COR-L47 (cell line): Measurements from ENCODE around the gene CTTNBP2.

Experiments used
- DNase-seq: peaks from one replicate; lab custom pipeline; 2025; lab: John Stamatoyannopoulos, UW

Gene CTTNBP2, protein sequence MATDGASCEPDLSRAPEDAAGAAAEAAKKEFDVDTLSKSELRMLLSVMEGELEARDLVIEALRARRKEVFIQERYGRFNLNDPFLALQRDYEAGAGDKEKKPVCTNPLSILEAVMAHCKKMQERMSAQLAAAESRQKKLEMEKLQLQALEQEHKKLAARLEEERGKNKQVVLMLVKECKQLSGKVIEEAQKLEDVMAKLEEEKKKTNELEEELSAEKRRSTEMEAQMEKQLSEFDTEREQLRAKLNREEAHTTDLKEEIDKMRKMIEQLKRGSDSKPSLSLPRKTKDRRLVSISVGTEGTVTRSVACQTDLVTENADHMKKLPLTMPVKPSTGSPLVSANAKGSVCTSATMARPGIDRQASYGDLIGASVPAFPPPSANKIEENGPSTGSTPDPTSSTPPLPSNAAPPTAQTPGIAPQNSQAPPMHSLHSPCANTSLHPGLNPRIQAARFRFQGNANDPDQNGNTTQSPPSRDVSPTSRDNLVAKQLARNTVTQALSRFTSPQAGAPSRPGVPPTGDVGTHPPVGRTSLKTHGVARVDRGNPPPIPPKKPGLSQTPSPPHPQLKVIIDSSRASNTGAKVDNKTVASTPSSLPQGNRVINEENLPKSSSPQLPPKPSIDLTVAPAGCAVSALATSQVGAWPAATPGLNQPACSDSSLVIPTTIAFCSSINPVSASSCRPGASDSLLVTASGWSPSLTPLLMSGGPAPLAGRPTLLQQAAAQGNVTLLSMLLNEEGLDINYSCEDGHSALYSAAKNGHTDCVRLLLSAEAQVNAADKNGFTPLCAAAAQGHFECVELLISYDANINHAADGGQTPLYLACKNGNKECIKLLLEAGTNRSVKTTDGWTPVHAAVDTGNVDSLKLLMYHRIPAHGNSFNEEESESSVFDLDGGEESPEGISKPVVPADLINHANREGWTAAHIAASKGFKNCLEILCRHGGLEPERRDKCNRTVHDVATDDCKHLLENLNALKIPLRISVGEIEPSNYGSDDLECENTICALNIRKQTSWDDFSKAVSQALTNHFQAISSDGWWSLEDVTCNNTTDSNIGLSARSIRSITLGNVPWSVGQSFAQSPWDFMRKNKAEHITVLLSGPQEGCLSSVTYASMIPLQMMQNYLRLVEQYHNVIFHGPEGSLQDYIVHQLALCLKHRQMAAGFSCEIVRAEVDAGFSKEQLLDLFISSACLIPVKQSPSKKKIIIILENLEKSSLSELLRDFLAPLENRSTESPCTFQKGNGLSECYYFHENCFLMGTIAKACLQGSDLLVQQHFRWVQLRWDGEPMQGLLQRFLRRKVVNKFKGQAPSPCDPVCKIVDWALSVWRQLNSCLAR (N-terminal part only)

DNA sequence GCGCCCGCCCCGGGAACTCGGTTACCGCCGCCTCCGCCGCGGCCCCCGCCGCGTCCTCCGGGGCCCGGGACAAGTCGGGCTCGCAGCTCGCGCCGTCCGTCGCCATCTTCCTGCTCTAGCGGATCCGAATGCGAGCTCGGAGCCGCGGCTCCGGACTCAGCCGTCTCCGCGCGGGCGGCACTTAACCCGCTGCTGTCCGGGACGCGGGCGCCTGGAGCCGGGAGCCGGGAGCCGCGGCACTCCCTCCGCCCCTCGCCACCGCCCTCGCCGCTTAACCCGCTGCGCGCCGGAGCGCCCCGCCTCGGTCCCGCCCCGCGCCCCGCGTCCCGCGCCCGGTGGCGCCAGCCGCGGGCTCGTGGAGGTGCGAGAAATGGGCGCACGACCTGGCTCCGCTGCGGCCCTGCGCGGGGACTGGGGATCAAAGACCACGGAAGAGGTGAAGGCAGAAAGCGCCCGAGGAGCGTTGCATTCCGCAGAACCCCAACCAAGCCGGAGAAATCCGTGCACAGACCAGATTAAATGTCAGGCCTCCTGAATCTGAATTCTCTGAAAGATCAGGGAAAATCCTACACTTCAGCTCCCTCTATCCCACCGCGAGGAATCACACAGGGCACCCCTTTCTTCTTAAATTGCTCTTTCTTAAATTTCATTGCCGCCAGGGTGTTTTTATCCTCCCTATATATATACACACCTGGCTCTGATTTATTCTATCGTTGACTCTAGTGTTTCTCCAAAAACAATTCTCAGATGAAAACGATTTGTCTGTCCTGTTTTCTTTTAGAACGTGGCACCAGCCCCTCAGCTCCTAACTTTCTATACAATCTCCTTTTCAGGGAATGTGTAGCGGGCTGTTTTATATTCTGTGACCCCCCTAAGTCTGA, at the start of gene CTTNBP2:
Gene CTTNBP2, minus strand, starts transcription at position 132 of the 881 bp plus-strand sequence. Its CDS starts 26 bp downstream, at position 106.
- peak; percentile 15 for DNase-seq

- no peak for DNase-seq
Observed at GRCh38 chr7:117916309-117916708, 43.1 kb upstream of the CTTNBP2 start.

DNA sequence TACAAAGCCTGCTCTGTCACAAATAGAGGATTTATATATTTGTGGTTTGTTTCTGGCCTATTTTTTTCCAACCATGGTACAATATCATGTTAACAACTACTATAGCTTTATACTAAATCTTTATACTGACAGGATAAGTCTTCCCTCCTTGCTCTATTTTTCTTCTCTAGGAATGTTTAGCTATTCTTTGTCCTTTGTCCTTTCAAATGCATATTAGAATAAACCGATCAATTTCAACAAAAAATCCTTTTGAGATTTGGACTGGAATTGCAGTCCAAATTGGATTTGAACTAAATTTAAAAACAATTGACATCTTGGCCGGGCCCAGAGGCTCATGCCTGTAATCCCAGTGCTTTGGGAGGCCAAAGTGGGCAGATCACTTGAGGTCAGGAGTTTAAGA, 39.2 kb upstream of the CTTNBP2 start:
- no peak for DNase-seq

DNA sequence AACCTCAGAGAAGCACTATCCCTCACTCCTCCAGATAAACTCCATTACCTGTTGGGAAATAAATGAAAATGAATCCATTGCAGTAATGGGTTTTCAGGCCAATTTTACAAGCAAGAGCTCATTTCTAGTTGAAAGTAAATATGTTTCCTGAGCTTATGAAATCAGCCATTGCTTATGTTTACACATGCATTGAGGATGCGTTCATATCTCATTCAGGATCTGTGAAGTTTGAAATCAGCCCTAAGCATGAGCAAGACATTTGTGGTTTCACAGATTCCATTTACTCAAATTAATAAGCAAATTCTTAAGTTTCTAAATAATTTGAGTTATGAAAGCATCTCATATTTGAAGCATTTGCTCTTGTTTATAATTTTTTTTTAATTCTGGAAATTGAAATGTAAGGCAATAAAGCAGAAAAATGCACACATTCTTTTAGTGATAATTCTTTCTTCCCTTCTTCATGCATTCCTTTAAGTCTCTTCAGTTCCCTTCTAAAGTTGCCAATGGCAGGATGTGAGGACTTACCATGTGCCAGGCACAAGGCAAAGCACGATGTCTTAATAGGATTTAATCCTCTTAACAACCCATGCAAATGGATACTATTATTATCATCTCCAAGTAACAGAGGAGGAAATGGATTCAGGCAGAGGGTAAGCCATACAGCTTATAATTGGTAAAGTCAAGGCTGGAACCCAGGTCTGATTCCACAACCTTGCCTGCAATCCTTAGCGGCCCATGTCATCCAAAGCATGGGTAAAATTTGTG, 35.0 kb upstream of the CTTNBP2 start:
- no peak for DNase-seq

DNA sequence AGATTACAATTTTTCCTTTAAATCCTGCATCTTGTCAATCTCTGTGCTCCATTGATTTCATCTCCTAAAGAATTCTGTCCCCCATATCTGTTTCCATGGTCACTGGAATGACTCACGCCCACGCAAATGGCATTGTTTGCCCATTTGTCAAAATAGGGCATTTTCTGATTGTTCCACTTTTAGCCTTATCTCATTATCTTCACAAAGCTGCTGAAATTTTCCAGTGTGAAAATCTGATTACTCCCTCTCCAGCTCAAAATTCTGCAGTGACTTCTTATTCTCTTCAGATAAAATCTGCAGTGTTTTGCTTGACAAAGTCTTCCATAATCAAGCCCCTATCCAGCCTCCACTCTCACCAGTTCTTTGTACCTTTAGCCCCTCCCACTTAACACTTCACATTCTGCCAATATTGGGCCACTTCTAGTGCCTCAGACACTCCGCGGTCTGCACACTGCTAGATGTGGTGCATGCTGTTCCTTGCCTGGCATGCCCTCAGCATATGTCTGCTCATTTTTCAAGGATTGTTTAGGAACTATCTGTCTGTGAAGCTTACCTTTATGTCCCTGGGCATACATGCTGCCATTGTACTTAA, 33.9 kb upstream of the CTTNBP2 start:
- DNase-seq: no peak

DNA sequence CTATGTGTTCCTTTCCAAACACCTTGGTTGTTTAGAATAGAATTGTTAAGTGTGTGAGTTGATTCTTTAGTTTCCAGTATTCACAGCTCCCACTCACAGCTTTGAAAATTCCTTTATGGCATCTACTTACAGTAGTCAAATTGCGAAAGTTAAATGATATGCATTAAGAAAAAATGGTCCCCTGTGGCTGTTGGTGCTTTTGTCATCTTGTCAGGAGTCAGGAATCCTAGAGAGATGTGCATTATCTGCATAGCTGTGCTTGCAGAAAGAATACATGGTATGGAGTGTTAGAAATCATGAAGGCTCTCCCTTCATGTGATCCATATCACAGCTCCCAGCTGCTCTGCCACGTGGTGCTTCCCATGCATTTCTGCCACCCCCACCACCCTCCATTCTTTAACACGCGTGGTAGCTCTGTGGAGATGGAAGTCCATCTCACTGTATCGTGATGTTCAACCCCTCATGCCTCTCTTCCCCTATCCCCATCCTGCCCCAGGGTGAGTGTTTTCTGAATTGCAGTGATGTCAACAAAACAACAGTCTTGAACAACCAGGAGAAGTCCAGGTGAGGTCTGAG, 29.2 kb upstream of the CTTNBP2 start:
- DNase-seq: no peak

DNA sequence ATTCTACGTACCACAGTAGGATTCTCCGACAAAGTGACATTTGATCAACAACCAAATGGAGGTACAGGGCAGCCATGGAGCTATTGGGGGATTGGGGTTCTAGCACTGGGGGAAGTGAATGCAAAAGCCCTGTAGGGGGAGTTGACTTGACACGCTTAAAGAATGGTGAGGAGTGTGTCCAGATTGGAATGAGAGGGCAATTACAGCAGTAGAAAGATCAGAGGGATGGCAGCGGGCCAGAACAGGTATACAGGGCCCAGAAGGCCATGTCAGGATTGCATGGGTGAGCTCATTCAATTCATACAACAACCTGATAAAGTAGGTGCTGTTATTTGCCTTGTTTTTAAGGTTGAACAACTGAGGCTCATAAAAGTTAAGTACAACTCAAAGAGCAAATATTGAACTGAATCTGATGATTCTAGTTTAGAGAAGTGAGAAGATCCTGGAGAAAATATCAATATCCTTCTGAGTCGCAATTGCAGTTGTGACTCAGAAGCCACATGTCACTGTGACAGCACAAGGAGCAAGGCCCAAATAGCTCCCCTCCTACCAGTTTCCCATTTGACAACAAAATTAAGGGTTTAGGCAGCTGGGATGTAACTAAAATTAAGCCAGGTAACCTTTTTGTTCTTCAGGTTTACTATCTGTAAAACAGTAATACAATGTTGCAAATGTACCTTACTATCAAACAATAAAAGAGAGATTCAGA, 28.0 kb upstream of the CTTNBP2 start:
- DNase-seq: no peak

DNA sequence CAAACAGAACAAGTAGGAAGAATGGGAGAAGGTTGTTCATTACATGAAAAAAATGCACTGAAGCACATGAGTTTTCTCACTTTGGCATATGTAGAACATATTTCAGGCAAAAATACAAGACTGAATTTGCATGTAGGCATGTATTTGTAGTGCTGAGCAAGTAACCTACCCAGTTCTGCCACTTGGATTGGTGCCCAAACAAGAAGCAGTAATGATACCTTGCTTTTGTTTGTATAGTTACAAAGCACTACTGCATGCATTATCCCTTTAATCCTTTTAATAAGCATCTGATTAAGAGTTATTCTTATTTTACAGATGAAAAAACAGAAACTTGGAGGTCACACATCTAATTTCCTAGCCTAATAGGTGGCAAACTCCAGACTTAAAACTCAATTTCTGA, 23.1 kb upstream of the CTTNBP2 start:
- no peak for DNase-seq

GRCh38 chr7:117895276-117895675, 22.0 kb upstream of the CTTNBP2 start:
- no peak for DNase-seq

DNA sequence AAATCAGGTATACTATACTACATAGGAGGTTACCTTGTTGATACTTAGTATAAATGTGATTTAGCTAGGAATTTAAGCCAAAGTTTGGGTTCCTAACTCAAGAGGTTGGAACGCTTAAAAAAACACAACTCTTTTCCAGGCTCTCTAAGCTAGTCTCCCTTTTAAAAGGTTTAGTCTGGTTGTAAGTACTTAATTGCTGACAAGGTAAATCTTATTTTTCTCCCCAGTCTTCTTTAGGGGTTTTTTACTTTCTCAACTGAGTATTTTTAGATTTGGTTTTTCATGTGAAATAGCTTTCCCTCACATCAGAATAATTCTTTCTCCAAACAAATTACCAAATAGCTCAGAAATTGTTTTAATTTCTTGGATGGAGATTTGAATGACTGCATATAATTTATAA, 20.8 kb upstream of the CTTNBP2 start:
- DNase-seq: no peak

DNA sequence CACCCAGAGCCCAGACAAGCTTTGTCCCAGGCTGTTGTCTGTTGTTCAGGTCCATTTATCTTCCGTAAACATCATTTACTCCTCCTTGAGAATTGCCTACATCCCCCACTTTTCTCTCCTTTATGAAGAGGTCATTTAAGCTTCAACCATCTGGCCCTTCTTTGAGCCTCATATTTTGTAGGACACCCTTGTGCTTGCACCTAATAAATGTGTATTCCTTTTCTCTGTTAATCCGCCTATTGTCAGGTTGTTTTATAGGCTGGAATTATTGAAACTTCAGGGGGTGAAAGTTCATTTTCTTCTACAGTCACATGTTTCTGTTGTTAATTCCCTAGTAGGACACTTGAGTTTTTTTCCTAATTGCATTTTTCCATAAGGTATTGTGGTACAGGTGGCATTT, 19.6 kb upstream of the CTTNBP2 start:
- no peak for DNase-seq

GRCh38 chr7:117889611-117890010, 16.4 kb upstream of the CTTNBP2 start:
- no peak for DNase-seq

DNA sequence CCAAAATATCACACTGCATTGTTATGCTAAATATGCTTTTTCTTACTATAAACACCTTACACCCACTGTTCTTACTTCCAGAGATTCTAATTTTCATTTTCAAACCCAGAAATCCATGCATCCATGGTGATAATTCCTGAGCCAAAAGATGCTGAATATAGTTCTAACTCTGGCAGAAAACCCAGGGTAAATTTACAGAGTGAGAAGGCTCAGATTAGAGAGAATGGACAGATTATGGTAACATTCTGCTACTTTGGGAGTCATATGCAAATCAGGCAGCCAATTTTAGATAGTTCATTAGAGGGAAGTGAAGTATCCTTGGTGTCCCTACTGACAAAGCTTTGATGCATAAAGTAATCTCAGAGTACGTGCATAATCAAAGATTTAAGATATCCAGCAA, 15.4 kb upstream of the CTTNBP2 start:
- DNase-seq: no peak

- no peak for DNase-seq
Observed at GRCh38 chr7:117882594-117882993, 9.4 kb upstream of the CTTNBP2 start.

- no peak for DNase-seq
Observed at GRCh38 chr7:117876761-117877160, 3.5 kb upstream of the CTTNBP2 start.

DNA sequence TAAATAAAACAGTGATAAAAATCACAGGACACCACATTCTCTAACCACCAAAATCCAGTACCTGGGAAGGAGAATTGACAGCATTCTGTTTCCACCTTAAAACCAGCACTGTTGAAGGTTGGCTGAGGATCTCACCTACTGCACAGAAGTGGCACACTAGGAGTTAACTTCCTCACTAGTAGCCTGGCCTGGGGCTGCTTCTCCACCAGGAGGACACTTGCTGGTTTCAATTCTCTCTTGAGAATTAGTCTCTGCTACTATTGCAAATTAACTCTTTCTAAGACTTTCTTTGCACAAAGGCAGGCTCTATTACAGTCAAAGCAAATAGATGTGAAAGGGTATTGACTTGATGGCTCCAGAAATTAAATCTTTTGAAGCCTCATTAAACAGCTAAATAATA, 2.3 kb upstream of the CTTNBP2 start:
- DNase-seq: no peak

- no peak for DNase-seq
Observed at GRCh38 chr7:117874191-117874700, 1.0 kb upstream of the CTTNBP2 start.

- DNase-seq: peak; percentile 25
Observed at GRCh38 chr7:117872561-117873309, 506 bp downstream of the CTTNBP2 start.
